Sigmoid colon (tissue), 7 donors: Measurements from ENCODE around the gene SGSM2. TPM values are rescaled to one million over a fixed set of nuclear protein-coding genes. Genes with fewer than 3 reads are reported as not detected.

Experiments used
- DNase-seq: peaks from one replicate; pipeline ENCODE4 v3.0.0-alpha.2; 2019
- H3K27ac ChIP-seq, 4 donors: fragments of 200-600 bp; sonication (generic); one replicate each; pipeline ENCODE4 v1.5.1; 2016 to 2019; ENCODE audit warnings: mild to moderate bottlenecking in 1 of 4
- H3K27me3 ChIP-seq, 3 donors: fragments of 200-600 bp; sonication (generic); one replicate each; pipeline ENCODE4 v1.5.1; 2019; ENCODE audit warnings: mild to moderate bottlenecking in 1 of 3
- H3K36me3 ChIP-seq, 4 donors: fragments of 200-600 bp; sonication (generic); one replicate each; pipeline ENCODE4 v1.5.1; 2016 to 2019
- H3K4me1 ChIP-seq, 4 donors: fragments of 200-600 bp; sonication (generic); one replicate each; pipeline ENCODE4 v1.5.1; 2017 to 2019
- H3K4me3 ChIP-seq, 4 donors: fragments of 200-600 bp; sonication (generic); one replicate each; pipeline ENCODE4 v1.5.1; 2017 to 2019; ENCODE audit warnings: mild to moderate bottlenecking in 2 of 4, moderate library complexity in 1 of 4
- H3K9me3 ChIP-seq, 4 donors: fragments of 200-600 bp in 3 of 4; sonication (generic) in 3 of 4; one replicate each; pipeline versions ENCODE4 v1.5.1 to v1.6.1; 2013 to 2019
- CTCF ChIP-seq, 4 experiments: fragments of 450-650 bp in 3 of 4; fragments of 200-600 bp in 1 of 4; IDR thresholded peaks; one replicate each; pipeline ENCODE4 v1.5.1; 2016 to 2019; ENCODE audit warnings: antibody characterized with exemption in 4 of 4, mild to moderate bottlenecking in 3 of 4, moderate library complexity in 2 of 4
- EP300 ChIP-seq, 4 donors: sonication (generic); formaldehyde crosslinking; IDR thresholded peaks; one replicate each; pipeline ENCODE4 v1.6.1; 2017; ENCODE audit warnings: antibody characterized with exemption in 4 of 4
- POLR2A ChIP-seq, 2 donors: fragments of 450-650 bp; IDR thresholded peaks; one replicate each; pipeline ENCODE4 v1.6.1; 2016; ENCODE audit warnings: antibody characterized with exemption in 2 of 2, mild to moderate bottlenecking in 2 of 2, moderate library complexity in 2 of 2
- POLR2AphosphoS5 ChIP-seq, 4 donors: sonication (generic); formaldehyde crosslinking; IDR thresholded peaks; one replicate each; pipeline ENCODE4 v1.6.1; 2017; ENCODE audit warnings: antibody characterized with exemption in 4 of 4
- WGBS, 2 donors: extraction: QIAGEN DNeasy Blood & Tissue Kit; methylation state at CpG; one replicate each; pipeline ENCODE4 v1.1.7; 2013; 5-methylcytosine and 5-hydroxymethylcytosine counted together
- intact Hi-C: fragments of 100-400 bp; cut with DNase I; formaldehyde crosslinking; loops from one replicate; pipeline ENCODE4 v1.15.1; 2023
- polyA plus RNA-seq, 3 donors: library from polyadenylated mRNA; stranded (reverse); fragments of 200-250 nt; gene quantifications; one replicate each; pipeline ENCODE4 v1.2.3, GENCODE V29; 2013
- total RNA-seq, 4 donors: library from RNA; depleted of rRNA; stranded (reverse); fragments of >200 nt; gene quantifications; one replicate each; pipeline ENCODE4 v1.1.0, GENCODE V29; 2016
- donor health status: healthy with polysubstance abuse.
- donor health status: Bipolar disorder and iron deficiency.
- donor health status: healthy.

The SGSM2 gene
- total and polyA plus RNA-seq, 7 donors = 6.2 to 79.8 (median 43.9) TPM

- H3K27ac ChIP-seq = peak overlapping the region in 1 of 4 donors; percentile 1
- H3K4me3 ChIP-seq = no peak overlapping the region
- no peaks in the 10 kb centered on the region for H3K27me3 ChIP-seq
- peaks cover 3 to 35% (median 5%) of the 10 kb centered on the region in 4 donors for H3K36me3 ChIP-seq
- no peaks in the 10 kb centered on the region for H3K9me3 ChIP-seq
- TF ChIP-seq EP300 (IDR thresholded peaks at IDR 0.05) (no peak), POLR2AphosphoS5 (IDR thresholded peaks at IDR 0.05) (no peak), POLR2A (IDR thresholded peaks at IDR 0.05) (no peak)
- WGBS, 2 donors = 96 to 97% methylated on average over 21 of the region's 21 CpGs
- intact Hi-C loops = loop anchor here (10.0 kb wide), 1 partner anchor 51 kb away; no protein-coding TSS in a partner anchor
- DNase-seq = no peak
- peaks cover 0 to 42% (median 35%) of the 10 kb centered on the region in 4 donors for H3K4me1 ChIP-seq
Observed at GRCh38 chr17:2363318-2363717, 26.0 kb downstream of the SGSM2 start.

GRCh38 chr17:2363851-2364762 lies 26.8 kb downstream of the SGSM2 start:
- Histone ChIP-seq H3K4me3 (no peak overlapping the region), H3K27ac (peak overlapping the region in 2 of 4 donors; percentile 1 to 32), H3K36me3 (peaks cover 3 to 35% (median 5%) of the 10 kb centered on the region in 4 donors), H3K9me3 (no peaks in the 10 kb centered on the region), H3K27me3 (no peaks in the 10 kb centered on the region), H3K4me1 (peaks cover 0 to 41% (median 35%) of the 10 kb centered on the region in 4 donors)
- peak; percentile 70 for DNase-seq
- TF ChIP-seq POLR2AphosphoS5 (IDR thresholded peaks at IDR 0.05) (no peak), EP300 (IDR thresholded peaks at IDR 0.05) (no peak), CTCF (IDR thresholded peaks at IDR 0.05) (no peak), POLR2A (IDR thresholded peaks at IDR 0.05) (no peak)
- 88 to 89% methylated on average over 26 of the region's 26 CpGs for WGBS, 2 donors
- intact Hi-C loops = loop anchor here (10.0 kb wide), 1 partner anchor 51 kb away; no protein-coding TSS in a partner anchor

GRCh38 chr17:2364763-2365116 lies 27.4 kb downstream of the SGSM2 start:
- intact Hi-C loops = loop anchor here (10.0 kb wide), 1 partner anchor 50 kb away; no protein-coding TSS in a partner anchor
- TF ChIP-seq EP300 (IDR thresholded peaks at IDR 0.05) (no peak), POLR2A (IDR thresholded peaks at IDR 0.05) (no peak), CTCF (IDR thresholded peaks at IDR 0.05) (no peak), POLR2AphosphoS5 (IDR thresholded peaks at IDR 0.05) (no peak)
- 91% methylated on average over 12 of the region's 12 CpGs for WGBS, 2 donors

GRCh38 chr17:2365132-2365531 lies 27.8 kb downstream of the SGSM2 start:
- 94 to 95% methylated on average over 20 of the region's 20 CpGs for WGBS, 2 donors
- TF ChIP-seq POLR2AphosphoS5 (IDR thresholded peaks at IDR 0.05) (no peak), POLR2A (IDR thresholded peaks at IDR 0.05) (no peak), CTCF (IDR thresholded peaks at IDR 0.05) (no peak), EP300 (IDR thresholded peaks at IDR 0.05) (no peak)
- peaks cover 3 to 35% (median 5%) of the 10 kb centered on the region in 4 donors for H3K36me3 ChIP-seq

More at GRCh38 chr17:2364763-2365116, 27.4 kb downstream of the SGSM2 start:
- Histone ChIP-seq H3K9me3 (no peaks in the 10 kb centered on the region), H3K27me3 (no peaks in the 10 kb centered on the region), H3K4me1 (peaks cover 0 to 41% (median 33%) of the 10 kb centered on the region in 4 donors), H3K27ac (no peak overlapping the region), H3K36me3 (peaks cover 3 to 35% (median 5%) of the 10 kb centered on the region in 4 donors), H3K4me3 (no peak overlapping the region)
- peak; percentile 60 for DNase-seq

More at GRCh38 chr17:2365132-2365531, 27.8 kb downstream of the SGSM2 start:
- peak; percentile 58 for DNase-seq
- peaks cover 0 to 41% (median 34%) of the 10 kb centered on the region in 4 donors for H3K4me1 ChIP-seq
- H3K4me3 ChIP-seq = no peak overlapping the region
- intact Hi-C loops = loop anchor here (10.0 kb wide), 1 partner anchor 50 kb away; no protein-coding TSS in a partner anchor
- no peak overlapping the region for H3K27ac ChIP-seq
- H3K27me3 ChIP-seq = no peaks in the 10 kb centered on the region
- H3K9me3 ChIP-seq = no peaks in the 10 kb centered on the region
